PC-3 (cell line): ENCODE data around the gene CPN1. TPM values are rescaled to one million over a fixed set of nuclear protein-coding genes. Genes with fewer than 3 reads are reported as not detected.

ENCODE experiments used
- ATAC-seq: fragments of 200-7000 bp; cut with Tn5 transposase; 2 replicates; pipeline ENCODE4 v1.9.1; 2020; ENCODE audit warnings: mild to moderate bottlenecking, moderate library complexity
- BruUV-seq: library from RNA; stranded (reverse); fragments of 400-500 nt; replicated peaks from 2 replicates; lab custom pipeline; 2021; lab: Mats Ljungman, UMichigan
- CTCF ChIA-PET: fragments of 300-600 bp; sonication (Branson Sonifier 250); formaldehyde crosslinking; loops from one replicate; lab custom pipeline; 2022; ENCODE audit warnings: antibody characterized with exemption; lab: Charles Lee
- POLR2A ChIA-PET: fragments of 300-600 bp; sonication (Branson Sonifier 250); formaldehyde crosslinking; loops from one replicate; lab custom pipeline; 2022; ENCODE audit warnings: antibody characterized with exemption; ENCODE audit not compliant: unreplicated experiment; lab: Charles Lee
- DNase-seq: peaks from one replicate; pipeline ENCODE4 v3.0.0-alpha.2; 2015
- H2AFZ ChIP-seq: fragments of 300-600 bp; sonication (generic); 2 replicates; pipeline ENCODE4 v1.6.0; 2016; ENCODE audit warnings: antibody characterized with exemption, low read length
- H3F3A ChIP-seq: fragments of 300-600 bp; sonication (generic); one replicate; pipeline ENCODE4 v1.6.0; 2017; ENCODE audit warnings: antibody characterized with exemption, low read length, control low read depth, mild to moderate bottlenecking; ENCODE audit not compliant: unreplicated experiment
- H3K27ac ChIP-seq: fragments of 300-600 bp; sonication (generic); 2 replicates; pipeline ENCODE4 v1.5.1; 2016; ENCODE audit warnings: mild to moderate bottlenecking, low read length
- H3K27me3 ChIP-seq: fragments of 300-600 bp; sonication (generic); 2 replicates; pipeline ENCODE4 v1.6.1; 2016; ENCODE audit warnings: low read length, mixed read lengths
- H3K36me3 ChIP-seq: fragments of 300-600 bp; sonication (generic); 2 replicates; pipeline ENCODE4 v1.6.1; 2016; ENCODE audit warnings: low read depth, mixed run types, low read length, mixed read lengths
- H3K4me1 ChIP-seq: fragments of 300-600 bp; sonication (generic); 2 replicates; pipeline ENCODE4 v1.5.1; 2016; ENCODE audit warnings: low read length; ENCODE audit not compliant: insufficient read depth
- H3K4me2 ChIP-seq: fragments of 300-600 bp; sonication (generic); 2 replicates; pipeline ENCODE4 v1.6.0; 2016; ENCODE audit warnings: low read length
- H3K4me3 ChIP-seq: fragments of 300-600 bp; sonication (generic); 2 replicates; pipeline ENCODE4 v1.5.1; 2016; ENCODE audit warnings: mild to moderate bottlenecking, low read length, mixed read lengths
- H3K79me2 ChIP-seq: fragments of 300-600 bp; sonication (generic); 2 replicates; pipeline ENCODE4 v1.6.1; 2017; ENCODE audit warnings: low read length, mixed read lengths
- H3K9ac ChIP-seq: fragments of 300-600 bp; sonication (generic); 2 replicates; pipeline ENCODE4 v1.6.0; 2016; ENCODE audit warnings: mild to moderate bottlenecking, low read length
- H3K9me2 ChIP-seq: fragments of 300-600 bp; sonication (generic); replicated peaks from 2 replicates; pipeline ENCODE4 v1.6.1; 2016; ENCODE audit warnings: mixed run types, low read length, mixed read lengths
- H3K9me3 ChIP-seq: fragments of 300-600 bp; sonication (generic); 2 replicates; pipeline ENCODE4 v1.6.1; 2016; ENCODE audit warnings: low read length, mixed read lengths
- H4K20me1 ChIP-seq: fragments of 300-600 bp; sonication (generic); 2 replicates; pipeline ENCODE4 v1.6.1; 2016; ENCODE audit warnings: low read length, mixed read lengths
- EZH2 ChIP-seq: fragments of 300-600 bp; sonication (generic); IDR thresholded peaks from one replicate; pipeline ENCODE4 v1.6.1; 2017; ENCODE audit warnings: antibody characterized with exemption, mild to moderate bottlenecking, low read length; ENCODE audit not compliant: unreplicated experiment
- EZH2phosphoT487 ChIP-seq: fragments of 300-600 bp; sonication (generic); IDR thresholded peaks from 2 replicates; pipeline ENCODE4 v1.6.1; 2018; ENCODE audit warnings: mild to moderate bottlenecking, antibody characterized with exemption, low read length, borderline replicate concordance
- intact Hi-C: fragments of 100-400 bp; cut with micrococcal nuclease; formaldehyde crosslinking; loops from 2 replicates; pipeline ENCODE4 v1.9.0; 2023
- total RNA-seq: library from RNA; depleted of rRNA; stranded (reverse); fragments of >200 nt; gene quantifications from 2 replicates; pipeline ENCODE4 v1.2.3, GENCODE V29; 2014
- TF ChIP-seq, protein P1 (sequence below): fragments of 300-600 bp; sonication (generic); conservative IDR thresholded peaks from 2 replicates; pipeline ENCODE4 v1.5.1; 2017; ENCODE audit warnings: antibody characterized with exemption, low read depth, mild to moderate bottlenecking, low read length

The CPN1 gene
- total RNA-seq, 1 experiment from 2014 or later: not detected

DNA sequence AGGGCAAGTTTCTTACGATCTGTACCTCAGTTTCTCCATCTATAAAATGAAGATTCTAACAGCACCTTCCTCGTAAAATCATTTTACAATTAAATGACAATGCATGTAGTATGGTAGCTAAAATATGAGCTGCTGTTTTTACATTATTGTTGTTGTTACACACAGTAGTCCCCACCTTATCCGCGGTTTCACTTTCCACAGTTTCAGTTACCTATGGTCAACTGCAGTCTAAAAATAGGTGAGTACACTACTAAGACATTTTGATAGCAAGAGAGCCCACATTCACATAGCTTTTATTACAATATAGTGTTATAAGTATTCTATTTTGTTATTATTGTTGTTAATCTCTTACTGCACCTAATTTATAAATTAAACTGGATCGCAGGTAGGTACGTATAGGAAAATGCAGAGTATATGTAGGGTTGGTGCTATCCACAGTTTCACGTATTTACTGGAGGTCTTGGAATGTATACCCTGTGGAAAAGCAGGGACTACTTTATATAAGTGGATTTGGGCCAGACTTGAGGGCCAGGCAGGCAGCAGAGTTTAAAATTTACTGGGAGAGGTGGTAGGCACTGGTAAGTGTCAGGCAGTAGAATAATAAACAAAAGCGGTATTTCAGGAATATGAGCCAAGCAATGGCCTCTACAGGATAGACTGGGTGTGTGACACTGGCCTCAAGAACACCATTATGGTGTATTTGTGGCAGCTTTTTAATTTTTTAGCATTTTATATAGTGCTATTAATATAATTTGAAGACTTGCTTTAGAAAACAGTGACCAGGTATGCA, 82.2 kb downstream of the CPN1 start:
- POLR2A ChIA-PET: no interaction called here
- Histone ChIP-seq H3K9me2 (no peaks in the 10 kb centered on the region), H3F3A (no peaks in the 10 kb centered on the region), H3K4me2 (no peak overlapping the region), H4K20me1 (no peaks in the 10 kb centered on the region), H3K4me1 (peaks cover 11% of the 10 kb centered on the region), H3K27me3 (no peaks in the 10 kb centered on the region), H3K9me3 (no peaks in the 10 kb centered on the region), H3K27ac (no peak overlapping the region), H3K36me3 (no peaks in the 10 kb centered on the region; the same call in 1 of the 2 replicates), H3K79me2 (peaks cover 79% of the 10 kb centered on the region), H2AFZ (no peak overlapping the region), H3K9ac (no peak overlapping the region), H3K4me3 (no peak overlapping the region)
- intact Hi-C loops: no loop called here
- BruUV-seq: no TSS peak
- CTCF ChIA-PET: no interaction called here
- ATAC-seq: no peak
- TF ChIP-seq EZH2 (no peak), EZH2phosphoT487 (no peak)
- TF ChIP-seq, protein P1, sequence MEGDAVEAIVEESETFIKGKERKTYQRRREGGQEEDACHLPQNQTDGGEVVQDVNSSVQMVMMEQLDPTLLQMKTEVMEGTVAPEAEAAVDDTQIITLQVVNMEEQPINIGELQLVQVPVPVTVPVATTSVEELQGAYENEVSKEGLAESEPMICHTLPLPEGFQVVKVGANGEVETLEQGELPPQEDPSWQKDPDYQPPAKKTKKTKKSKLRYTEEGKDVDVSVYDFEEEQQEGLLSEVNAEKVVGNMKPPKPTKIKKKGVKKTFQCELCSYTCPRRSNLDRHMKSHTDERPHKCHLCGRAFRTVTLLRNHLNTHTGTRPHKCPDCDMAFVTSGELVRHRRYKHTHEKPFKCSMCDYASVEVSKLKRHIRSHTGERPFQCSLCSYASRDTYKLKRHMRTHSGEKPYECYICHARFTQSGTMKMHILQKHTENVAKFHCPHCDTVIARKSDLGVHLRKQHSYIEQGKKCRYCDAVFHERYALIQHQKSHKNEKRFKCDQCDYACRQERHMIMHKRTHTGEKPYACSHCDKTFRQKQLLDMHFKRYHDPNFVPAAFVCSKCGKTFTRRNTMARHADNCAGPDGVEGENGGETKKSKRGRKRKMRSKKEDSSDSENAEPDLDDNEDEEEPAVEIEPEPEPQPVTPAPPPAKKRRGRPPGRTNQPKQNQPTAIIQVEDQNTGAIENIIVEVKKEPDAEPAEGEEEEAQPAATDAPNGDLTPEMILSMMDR: no peak
- no peak for DNase-seq

DNA sequence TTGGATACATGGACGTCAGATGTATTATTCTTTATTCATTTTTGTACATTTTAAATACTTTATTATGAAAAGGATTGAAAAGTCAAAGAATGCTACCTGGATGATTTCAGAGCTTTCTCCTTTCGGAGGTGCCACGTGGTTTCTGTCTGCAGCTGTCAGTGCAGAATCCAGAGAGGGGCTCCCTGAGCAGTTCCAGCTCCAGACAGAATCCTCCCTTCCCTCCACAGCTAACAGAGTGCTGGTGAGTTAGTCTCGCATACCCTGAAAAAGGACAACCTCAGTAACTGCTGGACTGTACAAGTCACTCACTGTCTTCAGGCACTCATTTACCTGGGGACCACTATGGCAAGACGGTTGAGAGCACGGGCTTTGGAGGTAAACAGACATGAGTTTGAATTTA, 82.8 kb downstream of the CPN1 start:
- Histone ChIP-seq H3K9me2 (no peaks in the 10 kb centered on the region), H3K4me1 (peaks cover 7% of the 10 kb centered on the region; the same call in 1 of the 2 replicates), H3K4me2 (no peak overlapping the region), H3K79me2 (peaks cover 79% of the 10 kb centered on the region), H3K4me3 (no peak overlapping the region), H2AFZ (no peak overlapping the region), H3K9me3 (no peaks in the 10 kb centered on the region), H3K27me3 (no peaks in the 10 kb centered on the region), H3K27ac (no peak overlapping the region), H4K20me1 (no peaks in the 10 kb centered on the region), H3K36me3 (no peaks in the 10 kb centered on the region; the same call in 1 of the 2 replicates), H3K9ac (no peak overlapping the region), H3F3A (no peaks in the 10 kb centered on the region)
- intact Hi-C loops: no loop called here
- ChIA-PET CTCF (no interaction called here), POLR2A (no interaction called here)
- BruUV-seq: no TSS peak
- DNase-seq: no peak
- no peak for TF ChIP-seq EZH2
- TF ChIP-seq, protein P1: no peak
- no peak for TF ChIP-seq EZH2phosphoT487
- ATAC-seq: no peak
